PFSK-1 (cell line): ENCODE results near the gene DIPK1A.

Source experiments
- POLR2AphosphoS5 ChIP-seq: IDR thresholded peaks from 2 replicates; pipeline ENCODE4 v1.6.1; 2012; ENCODE audit warnings: low read depth, mild to moderate bottlenecking, control low read depth, low read length, moderate library complexity
- REST ChIP-seq, 2 experiments: IDR thresholded peaks; 2 replicates each; pipeline versions ENCODE4 v1.6.1 to v1.8.0; 2011 to 2012; ENCODE audit warnings: low read depth in 2 of 2, low read length in 2 of 2, control low read depth in 1 of 2, inconsistent platforms in 1 of 2, mild to moderate bottlenecking in 1 of 2, moderate library complexity in 1 of 2; ENCODE audit not compliant: insufficient read depth in 1 of 2
- SIN3A ChIP-seq: IDR thresholded peaks from 2 replicates; pipeline ENCODE4 v1.6.1; 2012; ENCODE audit warnings: mild to moderate bottlenecking, low read length, moderate library complexity, borderline replicate concordance; ENCODE audit not compliant: insufficient read depth

- peak; percentile 42 for TF ChIP-seq POLR2AphosphoS5
- TF ChIP-seq REST (IDR thresholded peaks at IDR 0.05; ENCODE audit: insufficient read depth in 1 of 2, low read depth in 2 of 2, low read length in 2 of 2) = no peak
- no peak for TF ChIP-seq SIN3A
Measured at GRCh38 chr1:92842082-92843045, 118.9 kb downstream of the DIPK1A start.
